GM19099 (cell line): ENCODE results near the gene TLE6.

Experiments used
- POLR2A ChIP-seq: IDR thresholded peaks from 3 replicates; pipeline ENCODE4 v1.6.1; 2011; ENCODE audit warnings: low read depth; ENCODE audit not compliant: insufficient read length; ENCODE audit errors: extremely low read depth

The TLE6 gene

GRCh38 chr19:2986951-2987524, 9.7 kb downstream of the TLE6 start:
- no peak for TF ChIP-seq POLR2A

GRCh38 chr19:2987797-2988196, 10.4 kb downstream of the TLE6 start:
- TF ChIP-seq POLR2A: no peak

GRCh38 chr19:2988568-2988967, 11.2 kb downstream of the TLE6 start:
- TF ChIP-seq POLR2A: no peak

- TF ChIP-seq POLR2A: no peak
Observed at GRCh38 chr19:2989236-2989946, 12.0 kb downstream of the TLE6 start.

GRCh38 chr19:2992958-2993357, 15.6 kb downstream of the TLE6 start:
- no peak for TF ChIP-seq POLR2A

- no peak for TF ChIP-seq POLR2A
Observed at GRCh38 chr19:2993579-2993978, 16.2 kb downstream of the TLE6 start.

GRCh38 chr19:2994588-2995131, 17.3 kb downstream of the TLE6 start:
- no peak for TF ChIP-seq POLR2A

- TF ChIP-seq POLR2A: no peak
Observed at GRCh38 chr19:2997720-2998119, 20.4 kb downstream of the TLE6 start.

- no peak for TF ChIP-seq POLR2A
Observed at GRCh38 chr19:2998642-2999041, 21.3 kb downstream of the TLE6 start.

GRCh38 chr19:3001235-3001800, 24.0 kb downstream of the TLE6 start:
- no peak for TF ChIP-seq POLR2A

GRCh38 chr19:3003046-3003445, 25.7 kb downstream of the TLE6 start:
- no peak for TF ChIP-seq POLR2A

GRCh38 chr19:3004522-3004921, 27.2 kb downstream of the TLE6 start:
- TF ChIP-seq POLR2A: no peak

GRCh38 chr19:3005345-3005744, 28.0 kb downstream of the TLE6 start:
- TF ChIP-seq POLR2A: no peak

GRCh38 chr19:3006075-3006767, 28.9 kb downstream of the TLE6 start:
- no peak for TF ChIP-seq POLR2A

GRCh38 chr19:3007975-3008374, 30.6 kb downstream of the TLE6 start:
- no peak for TF ChIP-seq POLR2A
